CD8-positive, alpha-beta memory T cell (primary cell): ENCODE data around the gene HIBADH. TPM values are rescaled to one million over a fixed set of nuclear protein-coding genes. Genes with fewer than 3 reads are reported as not detected.
"Not testable (repeated sequence)": the region's sequence is repeated elsewhere in the genome, so short reads cannot be mapped to it uniquely, and the experiment has no call there.

Experiments used
- CTCF ChIA-PET: fragments of 350-600 bp; sonication (Branson Sonifier 250); formaldehyde crosslinking; loops from one replicate; lab custom pipeline; 2021; ENCODE audit warnings: antibody characterized with exemption; lab: Charles Lee
- POLR2A ChIA-PET: fragments of 350-600 bp; sonication (Branson Sonifier 250); formaldehyde crosslinking; loops from one replicate; lab custom pipeline; 2021; ENCODE audit warnings: antibody characterized with exemption; lab: Charles Lee
- DNase-seq, 5 donors: peaks; one replicate each; pipeline versions ENCODE4 v3.0.0 to v3.0.0-alpha.2; 2020 to 2022; ENCODE audit warnings: mixed read lengths in 1 of 5
- H3K27ac ChIP-seq: one replicate; pipeline ENCODE4 v1.7.0; 2013; ENCODE audit warnings: low read depth, mild to moderate bottlenecking, low read length, moderate library complexity
- H3K27me3 ChIP-seq: 2 replicates; pipeline ENCODE4 v1.7.0; 2013; ENCODE audit warnings: low read length, mild to moderate bottlenecking; ENCODE audit not compliant: insufficient read depth, poor library complexity, severe bottlenecking
- H3K36me3 ChIP-seq: 2 replicates; pipeline ENCODE4 v1.7.0; 2013; ENCODE audit warnings: mild to moderate bottlenecking, low read length, moderate library complexity; ENCODE audit not compliant: insufficient read depth
- H3K4me1 ChIP-seq: 2 replicates; pipeline ENCODE4 v1.7.0; 2013; ENCODE audit warnings: mild to moderate bottlenecking, low read length, moderate library complexity; ENCODE audit not compliant: insufficient read depth
- H3K4me3 ChIP-seq: 2 replicates; pipeline ENCODE4 v1.7.0; 2013; ENCODE audit warnings: mild to moderate bottlenecking, low read length
- H3K9me3 ChIP-seq: 2 replicates; pipeline ENCODE4 v1.7.0; 2013; ENCODE audit warnings: mild to moderate bottlenecking, low read length
- H3K27ac Mint-ChIP-seq, 8 donors: one replicate each; pipeline ENCODE4 v1.8.0; 2020 to 2021; ENCODE audit warnings: mixed read lengths in 8 of 8, mild to moderate bottlenecking in 6 of 8, inconsistent platforms in 3 of 8, moderate library complexity in 3 of 8
- H3K27me3 Mint-ChIP-seq, 2 donors: one replicate each; pipeline ENCODE4 v1.8.0; 2020 to 2021; ENCODE audit warnings: mixed read lengths in 2 of 2, mild to moderate bottlenecking in 1 of 2, moderate library complexity in 1 of 2
- H3K36me3 Mint-ChIP-seq, 3 donors: one replicate each; pipeline ENCODE4 v1.8.0; 2020 to 2021; ENCODE audit warnings: mixed read lengths in 3 of 3, inconsistent platforms in 1 of 3, mild to moderate bottlenecking in 1 of 3
- H3K4me1 Mint-ChIP-seq, 3 donors: one replicate each; pipeline ENCODE4 v1.8.0; 2020 to 2021; ENCODE audit warnings: mixed read lengths in 3 of 3, inconsistent platforms in 1 of 3, mild to moderate bottlenecking in 1 of 3
- H3K4me3 Mint-ChIP-seq, 7 donors: one replicate each; pipeline ENCODE4 v1.8.0; 2020 to 2021; ENCODE audit warnings: mixed read lengths in 7 of 7, mild to moderate bottlenecking in 6 of 7, moderate library complexity in 4 of 7, inconsistent platforms in 2 of 7
- H3K9me3 Mint-ChIP-seq, 5 donors: one replicate each; pipeline ENCODE4 v1.8.0; 2020 to 2022; ENCODE audit warnings: mixed read lengths in 5 of 5, mild to moderate bottlenecking in 3 of 5, moderate library complexity in 2 of 5, inconsistent platforms in 1 of 5
- polyA plus RNA-seq: library from polyadenylated mRNA; unstranded; fragments of 300-500 nt; fragmentation: Illumina TruSeq; gene quantifications from one replicate; pipeline ENCODE4 v1.2.3, GENCODE V29; 2021
- total RNA-seq, 2 experiments: library from RNA; stranded (reverse); gene quantifications; one replicate each; pipeline ENCODE4 v1.2.3, GENCODE V29; 2021

HIBADH gene
- total and polyA plus RNA-seq, 3 experiments from 2014 or later, result 19.8 to 33.8 (median 20.0) TPM

GRCh38 chr7:27516421-27516820, 146.3 kb downstream of the HIBADH start:
- CTCF ChIA-PET, result no interaction called here
- Histone ChIP-seq H3K4me3 (no peak overlapping the region), H3K4me1 (no peaks in the 10 kb centered on the region), H3K36me3 (no peaks in the 10 kb centered on the region), H3K27me3 (no peaks in the 10 kb centered on the region), H3K9me3 (no peaks in the 10 kb centered on the region), H3K27ac (no peak overlapping the region)
- DNase-seq, result no peak
- no peak overlapping the region for H3K4me3 Mint-ChIP-seq
- POLR2A ChIA-PET, result no interaction called here
- H3K36me3 Mint-ChIP-seq, result peaks cover 0 to 6% (median 0%) of the 10 kb centered on the region in 3 donors
- H3K27ac Mint-ChIP-seq, result no peak overlapping the region
- no peaks in the 10 kb centered on the region for H3K4me1 Mint-ChIP-seq
- no peaks in the 10 kb centered on the region for H3K9me3 Mint-ChIP-seq
- H3K27me3 Mint-ChIP-seq, result no peaks in the 10 kb centered on the region

GRCh38 chr7:27515933-27516332, 146.8 kb downstream of the HIBADH start:
- Mint-ChIP-seq H3K4me3 (no peak overlapping the region), H3K9me3 (no peaks in the 10 kb centered on the region), H3K27me3 (no peaks in the 10 kb centered on the region), H3K36me3 (peaks cover 0 to 6% (median 0%) of the 10 kb centered on the region in 3 donors), H3K27ac (no peak overlapping the region), H3K4me1 (no peaks in the 10 kb centered on the region)
- no peak for DNase-seq
- H3K36me3 ChIP-seq, result no peaks in the 10 kb centered on the region
- CTCF ChIA-PET, result no interaction called here
- POLR2A ChIA-PET, result no interaction called here
- no peaks in the 10 kb centered on the region for H3K9me3 ChIP-seq
- no peak overlapping the region for H3K27ac ChIP-seq
- H3K27me3 ChIP-seq, result no peaks in the 10 kb centered on the region
- no peak overlapping the region for H3K4me3 ChIP-seq
- no peaks in the 10 kb centered on the region for H3K4me1 ChIP-seq

- Histone ChIP-seq H3K27ac (no peak overlapping the region), H3K27me3 (no peaks in the 10 kb centered on the region), H3K4me1 (no peaks in the 10 kb centered on the region), H3K4me3 (no peak overlapping the region), H3K36me3 (no peaks in the 10 kb centered on the region), H3K9me3 (no peaks in the 10 kb centered on the region)
- Mint-ChIP-seq H3K27me3 (no peaks in the 10 kb centered on the region), H3K36me3 (peaks cover 0 to 6% (median 0%) of the 10 kb centered on the region in 3 donors), H3K4me1 (no peaks in the 10 kb centered on the region), H3K9me3 (no peaks in the 10 kb centered on the region), H3K4me3 (no peak overlapping the region), H3K27ac (no peak overlapping the region)
- POLR2A ChIA-PET, result no interaction called here
- no peak for DNase-seq
- CTCF ChIA-PET, result no interaction called here
Measured at GRCh38 chr7:27514861-27515260, 147.8 kb downstream of the HIBADH start.

GRCh38 chr7:27513885-27514284, 148.8 kb downstream of the HIBADH start:
- POLR2A ChIA-PET, result no interaction called here
- Mint-ChIP-seq H3K9me3 (no peaks in the 10 kb centered on the region), H3K4me1 (no peaks in the 10 kb centered on the region), H3K36me3 (peaks cover 0 to 6% (median 0%) of the 10 kb centered on the region in 3 donors), H3K27me3 (no peaks in the 10 kb centered on the region), H3K27ac (no peak overlapping the region), H3K4me3 (no peak overlapping the region)
- Histone ChIP-seq H3K27me3 (no peaks in the 10 kb centered on the region), H3K9me3 (no peaks in the 10 kb centered on the region), H3K4me1 (no peaks in the 10 kb centered on the region), H3K36me3 (no peaks in the 10 kb centered on the region), H3K4me3 (no peak overlapping the region), H3K27ac (no peak overlapping the region)
- CTCF ChIA-PET, result no interaction called here
- no peak for DNase-seq

GRCh38 chr7:27511370-27511769, 151.3 kb downstream of the HIBADH start:
- H3K36me3 ChIP-seq, H3K4me1 ChIP-seq, H3K27me3 Mint-ChIP-seq, H3K4me3 ChIP-seq, H3K9me3 Mint-ChIP-seq, H3K4me3 Mint-ChIP-seq, DNase-seq, H3K36me3 Mint-ChIP-seq, H3K9me3 ChIP-seq, H3K27ac Mint-ChIP-seq, H3K4me1 Mint-ChIP-seq, POLR2A ChIA-PET, H3K27me3 ChIP-seq, H3K27ac ChIP-seq: not testable (repeated sequence)
- CTCF ChIA-PET, result interaction anchor here (1.7 kb wide), 1 partner anchor 17 kb away, joined by 3 read pairs; no protein-coding TSS in a partner anchor

GRCh38 chr7:27510541-27510940, 152.1 kb downstream of the HIBADH start:
- no peaks in the 10 kb centered on the region for H3K27me3 ChIP-seq
- no peaks in the 10 kb centered on the region for H3K9me3 ChIP-seq
- no peaks in the 10 kb centered on the region for H3K36me3 ChIP-seq
- ChIA-PET CTCF (no interaction called here), POLR2A (interaction anchor here (0.6 kb wide), 1 partner anchor 1625 kb away, joined by 4 read pairs; no protein-coding TSS in a partner anchor)
- no peaks in the 10 kb centered on the region for H3K4me1 ChIP-seq
- no peak overlapping the region for H3K27ac ChIP-seq
- no peaks in the 10 kb centered on the region for H3K36me3 Mint-ChIP-seq
- H3K9me3 Mint-ChIP-seq, result peaks cover 0 to 8% (median 5%) of the 10 kb centered on the region in 5 donors
- H3K4me3 ChIP-seq, result no peak overlapping the region
- H3K4me1 Mint-ChIP-seq, result no peaks in the 10 kb centered on the region
- H3K27ac Mint-ChIP-seq, result no peak overlapping the region
- no peaks in the 10 kb centered on the region for H3K27me3 Mint-ChIP-seq
- no peak for DNase-seq
- H3K4me3 Mint-ChIP-seq, result no peak overlapping the region

GRCh38 chr7:27501879-27502278, 160.8 kb downstream of the HIBADH start:
- H3K4me1 ChIP-seq, H3K27me3 Mint-ChIP-seq, H3K36me3 ChIP-seq, H3K4me3 ChIP-seq, H3K36me3 Mint-ChIP-seq, POLR2A ChIA-PET, H3K27ac ChIP-seq, H3K9me3 ChIP-seq, H3K27me3 ChIP-seq, H3K4me3 Mint-ChIP-seq, DNase-seq, H3K4me1 Mint-ChIP-seq: not testable (repeated sequence)
- Mint-ChIP-seq H3K27ac (peak overlapping the region in 1 of 8 donors; percentile 19), H3K9me3 (peaks cover 0 to 16% (median 6%) of the 10 kb centered on the region in 5 donors)
- CTCF ChIA-PET, result interaction anchor here (0.7 kb wide), 1 partner anchor 20 kb away, joined by 3 read pairs; no protein-coding TSS in a partner anchor

- ChIA-PET CTCF (no interaction called here), POLR2A (no interaction called here)
- H3K27me3 Mint-ChIP-seq, result no peaks in the 10 kb centered on the region
- Histone ChIP-seq H3K4me3 (no peak overlapping the region), H3K27me3 (no peaks in the 10 kb centered on the region), H3K27ac (no peak overlapping the region), H3K36me3 (no peaks in the 10 kb centered on the region), H3K4me1 (no peaks in the 10 kb centered on the region), H3K9me3 (no peaks in the 10 kb centered on the region)
- peaks cover 0 to 12% (median 4%) of the 10 kb centered on the region in 5 donors for H3K9me3 Mint-ChIP-seq
- H3K36me3 Mint-ChIP-seq, result peaks cover 0 to 1% (median 0%) of the 10 kb centered on the region in 3 donors
- peak overlapping the region in 1 of 8 donors; percentile 46 for H3K27ac Mint-ChIP-seq
- no peak for DNase-seq
- H3K4me3 Mint-ChIP-seq, result no peak overlapping the region
- no peaks in the 10 kb centered on the region for H3K4me1 Mint-ChIP-seq
Measured at GRCh38 chr7:27501001-27501400, 161.7 kb downstream of the HIBADH start.
